ACHN (cell line): ENCODE results near the gene CRMP1.
"Not testable (repeated sequence)": the region's sequence is repeated elsewhere in the genome, so short reads cannot be mapped to it uniquely, and the experiment has no call there.

Source experiments
- DNase-seq: peaks from one replicate; pipeline ENCODE4 v3.0.0-alpha.2; 2015
- in situ Hi-C: cut with HindIII; loops from 2 replicates; pipeline ENCODE4 v1.10.0; 2017; ENCODE audit warnings: low sequenced_read_pairs, low pct_ligation_motif_present, low pct_unique_long_range_greater_than_20kb

Gene CRMP1

DNA sequence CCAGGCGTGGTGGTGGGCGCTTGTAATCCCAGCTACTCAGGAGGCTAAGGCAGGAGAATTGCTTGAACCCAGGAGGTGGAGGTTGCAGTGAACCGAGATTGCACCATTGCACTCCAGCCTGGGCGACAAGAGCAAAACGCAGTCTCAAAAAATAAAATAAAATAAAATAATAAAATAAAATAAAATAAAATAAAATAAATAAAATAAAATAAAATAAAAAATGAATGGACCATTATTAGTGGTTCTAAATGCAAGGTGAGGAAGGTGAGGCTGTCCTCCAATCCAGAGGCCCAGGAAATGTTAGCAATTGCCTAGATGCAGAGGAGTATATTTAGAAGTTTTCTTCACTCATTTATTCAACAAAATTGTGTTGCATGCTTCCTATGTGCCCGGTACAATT is 55.4 kb downstream of the CRMP1 start:
- in situ Hi-C loops, DNase-seq: not testable (repeated sequence)

DNA sequence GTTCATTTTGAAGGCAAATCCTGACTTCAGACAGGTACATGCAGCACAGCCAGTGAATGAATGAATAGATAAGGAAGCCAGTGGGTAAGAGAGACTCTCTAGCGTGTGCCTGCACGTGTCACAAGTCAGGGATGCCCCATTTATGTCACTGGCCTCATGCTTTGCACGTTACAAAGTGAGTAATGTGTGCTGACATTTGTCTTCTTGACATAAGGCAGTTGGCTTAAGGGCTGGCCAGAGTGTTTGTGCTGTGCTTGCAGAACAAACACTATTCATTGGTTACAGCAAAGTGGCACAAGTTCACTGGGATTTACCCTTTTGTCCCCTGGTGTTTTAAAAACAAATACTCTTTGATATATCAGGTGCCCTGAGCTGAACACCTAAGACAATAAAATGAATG is 55.9 kb downstream of the CRMP1 start:
- in situ Hi-C loops, result no loop called here
- DNase-seq, result no peak

DNA sequence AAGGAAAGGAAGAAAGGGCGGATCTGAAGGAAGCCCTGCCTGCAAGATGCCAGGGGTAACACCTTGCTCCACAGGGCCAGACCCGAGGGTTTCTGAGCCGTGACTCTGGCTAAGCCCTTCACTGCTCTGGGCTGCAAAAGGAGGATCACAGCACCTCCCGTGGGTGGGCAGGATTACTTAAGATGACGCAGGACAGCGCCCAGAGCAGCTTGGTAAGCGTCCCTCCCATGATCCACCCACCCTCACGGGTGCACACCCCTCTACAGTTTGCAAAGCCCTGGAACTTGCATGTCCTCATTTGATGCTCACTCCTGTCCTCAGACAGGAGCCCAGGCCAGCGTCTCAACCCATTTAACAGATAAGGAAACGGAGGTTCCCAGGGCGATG is 64.9 kb downstream of the CRMP1 start:
- DNase-seq, result no peak

DNA sequence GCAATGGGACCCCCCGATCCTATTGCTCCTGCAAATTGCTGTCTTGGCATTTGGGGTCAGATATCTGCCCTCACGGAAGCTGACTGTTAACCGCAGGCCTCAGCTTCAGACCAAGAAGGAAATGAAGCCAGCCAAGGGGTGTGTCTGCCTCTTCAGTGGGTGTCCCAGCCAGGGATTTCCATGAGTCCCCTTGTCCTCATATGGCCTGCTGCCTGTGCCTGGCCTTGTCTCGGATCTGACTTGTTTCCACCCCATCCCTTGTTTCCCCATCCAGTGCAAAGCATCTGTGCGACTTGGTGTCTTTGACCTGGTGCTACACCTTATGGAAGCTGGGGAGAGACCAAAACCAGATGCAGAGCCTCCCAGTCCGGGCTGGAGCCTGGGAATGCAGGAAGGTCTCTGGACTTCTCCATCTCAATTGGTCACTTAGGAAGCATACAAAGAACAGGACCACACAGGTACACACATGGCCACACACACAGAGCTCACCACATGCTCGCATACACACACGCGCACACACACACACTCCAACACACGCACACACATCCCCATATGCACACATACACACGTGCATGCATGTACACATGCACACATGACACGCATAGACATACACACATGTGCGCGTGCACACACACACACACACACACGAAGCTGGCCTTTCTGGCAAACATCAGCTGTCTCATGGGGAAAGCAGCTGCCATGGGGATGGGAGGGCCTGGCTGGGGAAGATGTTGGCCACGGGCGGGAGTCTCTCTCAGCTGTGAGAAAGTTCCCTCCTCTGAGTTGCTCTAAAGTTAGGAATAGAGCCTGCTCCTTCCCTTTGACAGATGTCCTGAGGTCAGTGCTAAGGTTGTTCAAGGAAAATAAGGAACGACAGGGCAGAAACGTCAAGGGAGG is 65.5 kb downstream of the CRMP1 start:
- in situ Hi-C loops, result no loop called here
- no peak for DNase-seq

More for the DNA sequence above, 64.9 kb downstream of the CRMP1 start:
- in situ Hi-C loops, result no loop called here

DNA sequence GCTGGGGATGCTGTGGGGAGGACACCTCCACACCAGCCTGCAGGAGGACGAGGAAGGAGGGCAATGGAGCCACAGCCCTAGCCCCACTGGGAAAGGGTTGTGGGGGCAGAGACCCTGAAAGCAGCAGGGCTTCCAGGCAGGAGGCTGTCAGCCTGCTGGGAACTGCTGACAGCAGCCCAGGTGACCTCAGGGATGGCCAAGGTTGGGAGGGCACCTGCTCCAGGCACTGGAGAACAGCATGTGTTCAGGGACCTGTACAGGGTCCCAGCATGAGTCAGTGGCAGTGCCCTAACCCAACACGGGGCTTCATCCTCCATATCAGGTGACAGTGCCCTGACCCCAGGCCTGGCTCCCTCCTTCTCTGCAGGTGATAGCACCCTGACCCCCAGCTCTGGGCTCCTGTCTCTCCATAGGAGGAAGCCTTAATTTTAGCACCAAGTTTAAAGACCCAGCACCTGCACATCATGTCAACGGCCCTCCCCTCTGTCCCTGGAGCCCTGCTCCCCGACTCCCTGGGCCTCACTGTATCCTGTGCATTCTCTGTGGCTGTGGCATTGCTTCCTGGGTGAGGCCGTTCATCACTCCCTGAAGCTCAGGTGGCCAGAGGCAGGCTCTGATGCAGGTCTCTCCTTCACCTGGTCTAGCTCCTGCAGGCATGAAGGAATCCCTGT is 66.3 kb downstream of the CRMP1 start:
- in situ Hi-C loops, result no loop called here
- no peak for DNase-seq

GRCh38 chr4:5825321-5826041 is 67.4 kb downstream of the CRMP1 start:
- in situ Hi-C loops, result no loop called here
- no peak for DNase-seq

DNA sequence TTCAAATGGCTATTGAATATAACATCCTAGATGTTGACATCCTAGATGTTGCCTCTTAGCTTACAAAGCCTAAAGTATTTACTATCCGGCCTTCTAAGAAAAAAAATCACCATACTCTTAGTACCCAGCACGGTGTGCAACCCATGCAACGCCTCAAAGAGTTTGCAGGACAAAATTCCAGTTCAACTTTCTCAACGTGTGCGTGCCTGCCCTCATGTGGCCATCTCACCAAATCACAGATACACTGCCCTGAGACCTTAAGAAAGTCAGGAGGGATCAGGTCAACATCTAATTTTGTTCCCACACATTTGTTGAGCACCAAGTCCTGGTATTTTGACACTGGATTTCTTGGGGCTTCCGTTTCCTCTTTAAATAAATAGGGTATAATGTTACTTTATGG is 68.3 kb downstream of the CRMP1 start:
- DNase-seq, result peak; percentile 33
- in situ Hi-C loops, result no loop called here

GRCh38 chr4:5824227-5824626 is 68.7 kb downstream of the CRMP1 start:
- DNase-seq, result no peak
- in situ Hi-C loops, result no loop called here

DNA sequence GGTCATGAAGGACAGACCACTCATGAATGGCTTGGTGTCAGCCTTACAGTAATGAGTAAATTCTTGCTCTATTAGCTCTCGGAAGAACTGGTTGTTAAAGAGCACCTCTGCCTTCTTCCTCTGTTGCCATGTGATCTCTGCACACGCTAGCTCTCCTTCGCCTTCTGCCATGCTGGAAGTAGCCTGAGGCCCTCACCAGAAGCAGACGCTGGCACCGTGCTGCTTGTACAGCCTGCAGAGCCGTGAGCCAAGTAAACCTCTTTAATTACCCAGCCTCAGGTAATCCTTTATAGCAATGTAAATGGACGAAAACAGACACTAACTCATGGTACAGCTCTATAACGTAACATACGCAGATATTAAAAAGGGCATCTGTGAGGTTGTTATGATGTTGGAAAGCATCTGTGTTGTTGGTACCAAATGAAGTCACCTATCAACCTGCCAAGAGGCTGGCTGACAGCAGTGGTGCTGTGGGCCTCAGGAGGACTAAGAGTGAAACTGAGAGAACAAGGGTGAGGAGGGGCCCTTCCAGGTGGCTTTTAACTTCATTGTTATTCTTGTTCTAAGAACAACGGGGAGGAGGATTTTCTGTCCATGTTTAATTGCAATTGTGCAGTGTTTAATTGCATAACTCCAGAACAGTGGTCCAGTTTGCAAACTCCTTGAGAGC is 69.2 kb downstream of the CRMP1 start:
- in situ Hi-C loops, result no loop called here
- DNase-seq, result no peak

DNA sequence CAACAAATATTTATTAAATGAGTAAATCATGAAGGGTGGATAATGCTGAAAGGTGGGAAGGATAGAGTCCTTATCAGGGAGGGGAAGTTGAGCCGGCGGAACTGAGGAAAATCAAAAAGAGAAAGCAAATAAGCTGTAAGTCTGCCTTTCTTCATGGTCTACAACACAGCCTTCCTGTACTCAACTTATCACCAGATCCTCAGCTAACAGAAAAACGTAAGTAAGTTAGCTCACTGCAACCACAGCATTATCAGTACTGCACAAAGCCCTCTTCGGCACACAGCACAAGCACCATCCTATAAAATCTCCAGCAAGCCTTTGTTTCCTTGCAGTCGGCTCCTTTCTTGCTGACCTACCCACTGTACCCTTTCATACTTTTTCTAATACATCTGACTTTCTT is 70.3 kb downstream of the CRMP1 start:
- no peak for DNase-seq
- in situ Hi-C loops, result no loop called here

GRCh38 chr4:5821665-5822358 is 71.1 kb downstream of the CRMP1 start:
- DNase-seq, result no peak
- in situ Hi-C loops, result no loop called here

GRCh38 chr4:5816851-5817375 is 76.0 kb downstream of the CRMP1 start:
- in situ Hi-C loops, result no loop called here

GRCh38 chr4:5816101-5816500 is 76.8 kb downstream of the CRMP1 start:
- in situ Hi-C loops, result no loop called here
- DNase-seq, result no peak

More at GRCh38 chr4:5816851-5817375, 76.0 kb downstream of the CRMP1 start:
- no peak for DNase-seq

- in situ Hi-C loops, result no loop called here
- no peak for DNase-seq
Measured at GRCh38 chr4:5815641-5816040, 77.2 kb downstream of the CRMP1 start.

- in situ Hi-C loops, result no loop called here
- no peak for DNase-seq
Measured at GRCh38 chr4:5814421-5814820, 78.5 kb downstream of the CRMP1 start.

- in situ Hi-C loops, result no loop called here
- DNase-seq, result no peak
Measured at GRCh38 chr4:5813882-5814255, 79.0 kb downstream of the CRMP1 start.

GRCh38 chr4:5812506-5813229 is 80.2 kb downstream of the CRMP1 start:
- peak; percentile 65 for DNase-seq
- in situ Hi-C loops, result no loop called here
